Endothelial cell of umbilical vein (primary cell): Measurements from ENCODE around the gene MICAL3.
"Not testable (repeated sequence)": the region's sequence is repeated elsewhere in the genome, so short reads cannot be mapped to it uniquely, and the experiment has no call there.

Experiments used
- EZH2 ChIP-seq: IDR thresholded peaks from 2 replicates; pipeline ENCODE4 v1.6.1; 2012; ENCODE audit warnings: borderline replicate concordance, low read depth, mild to moderate bottlenecking, moderate library complexity, low read length, inconsistent platforms; ENCODE audit not compliant: severe bottlenecking
- JUN ChIP-seq: IDR thresholded peaks from 2 replicates; pipeline ENCODE4 v1.6.1; 2011; ENCODE audit warnings: borderline replicate concordance, low read depth; ENCODE audit not compliant: insufficient read length, insufficient read depth
- POLR2A ChIP-seq: IDR thresholded peaks from 2 replicates; pipeline ENCODE4 v1.6.1; 2012; ENCODE audit warnings: low read depth, mild to moderate bottlenecking, control low read depth, low read length
- POLR2AphosphoS5 ChIP-seq: IDR thresholded peaks from 2 replicates; pipeline ENCODE4 v1.6.1; 2012; ENCODE audit warnings: low read depth, mild to moderate bottlenecking, control low read depth, low read length, moderate library complexity; ENCODE audit not compliant: insufficient read depth
- TF ChIP-seq, protein P1 (sequence below), 2 donors: IDR thresholded peaks; 1 replicate in 1 of 2; 2 replicates in 1 of 2; pipeline ENCODE4 v1.5.1; 2011; ENCODE audit warnings: low read length in 2 of 2, mild to moderate bottlenecking in 2 of 2, moderate library complexity in 2 of 2, control low read depth in 1 of 2, inconsistent platforms in 1 of 2, low read depth in 1 of 2; ENCODE audit not compliant: insufficient read depth in 1 of 2; ENCODE audit errors: extremely low read depth in 1 of 2
- TF ChIP-seq, protein P2 (sequence below): IDR thresholded peaks from 2 replicates; pipeline ENCODE4 v1.6.1; 2011; ENCODE audit not compliant: insufficient read depth, insufficient read length

DNA sequence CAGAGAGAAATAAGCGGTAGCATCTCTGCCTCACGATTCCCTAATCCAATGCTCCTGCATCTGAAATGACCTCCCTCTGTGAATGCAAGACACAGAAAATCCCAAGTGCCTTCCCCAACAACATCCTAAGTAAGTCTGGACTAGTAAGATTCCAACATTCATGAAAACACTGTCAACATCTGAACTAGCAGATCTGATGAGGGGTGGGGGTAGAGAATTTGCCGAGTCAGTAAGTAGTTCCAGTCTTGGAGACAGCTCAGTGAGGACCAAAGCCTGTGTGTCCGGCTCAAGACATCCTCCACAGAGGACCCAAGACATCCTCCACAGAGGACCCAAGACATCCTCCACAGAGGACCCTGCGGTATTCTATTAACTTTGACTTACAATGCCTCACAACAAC, 259.5 kb downstream of the MICAL3 start:
- TF ChIP-seq, protein P1, sequence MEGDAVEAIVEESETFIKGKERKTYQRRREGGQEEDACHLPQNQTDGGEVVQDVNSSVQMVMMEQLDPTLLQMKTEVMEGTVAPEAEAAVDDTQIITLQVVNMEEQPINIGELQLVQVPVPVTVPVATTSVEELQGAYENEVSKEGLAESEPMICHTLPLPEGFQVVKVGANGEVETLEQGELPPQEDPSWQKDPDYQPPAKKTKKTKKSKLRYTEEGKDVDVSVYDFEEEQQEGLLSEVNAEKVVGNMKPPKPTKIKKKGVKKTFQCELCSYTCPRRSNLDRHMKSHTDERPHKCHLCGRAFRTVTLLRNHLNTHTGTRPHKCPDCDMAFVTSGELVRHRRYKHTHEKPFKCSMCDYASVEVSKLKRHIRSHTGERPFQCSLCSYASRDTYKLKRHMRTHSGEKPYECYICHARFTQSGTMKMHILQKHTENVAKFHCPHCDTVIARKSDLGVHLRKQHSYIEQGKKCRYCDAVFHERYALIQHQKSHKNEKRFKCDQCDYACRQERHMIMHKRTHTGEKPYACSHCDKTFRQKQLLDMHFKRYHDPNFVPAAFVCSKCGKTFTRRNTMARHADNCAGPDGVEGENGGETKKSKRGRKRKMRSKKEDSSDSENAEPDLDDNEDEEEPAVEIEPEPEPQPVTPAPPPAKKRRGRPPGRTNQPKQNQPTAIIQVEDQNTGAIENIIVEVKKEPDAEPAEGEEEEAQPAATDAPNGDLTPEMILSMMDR (IDR thresholded peaks at IDR 0.05; ENCODE audit: extremely low read depth in 1 of 2, insufficient read depth in 1 of 2, low read depth in 1 of 2, low read length in 2 of 2) = not testable (repeated sequence)
- TF ChIP-seq POLR2A, JUN, EZH2, POLR2AphosphoS5: not testable (repeated sequence)
- TF ChIP-seq, protein P2, sequence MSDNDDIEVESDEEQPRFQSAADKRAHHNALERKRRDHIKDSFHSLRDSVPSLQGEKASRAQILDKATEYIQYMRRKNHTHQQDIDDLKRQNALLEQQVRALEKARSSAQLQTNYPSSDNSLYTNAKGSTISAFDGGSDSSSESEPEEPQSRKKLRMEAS = not testable (repeated sequence)
